ENCODE measurements around the gene SLC8A3.
"Not testable (repeated sequence)": the region's sequence is repeated elsewhere in the genome, so short reads cannot be mapped to it uniquely, and the experiment has no call there.

GRCh38 chr14:70229877-70230640, 41.3 kb upstream of the SLC8A3 start:
- not testable (repeated sequence) for TF ChIP-seq POLR2AphosphoS5 (IDR thresholded peaks at IDR 0.05; ENCODE audit: low read depth, low read length); CTCF (IDR thresholded peaks at IDR 0.05); REST (IDR thresholded peaks at IDR 0.05; ENCODE audit: insufficient read depth in 1 of 2, low read depth in 2 of 2, low read length in 1 of 2); TCF7L2 (IDR thresholded peaks at IDR 0.05; ENCODE audit: low read depth, low read length); SIN3A (IDR thresholded peaks at IDR 0.05; ENCODE audit: borderline replicate concordance, insufficient read depth, low read depth, low read length)
